Peyer's patch (tissue), 4 donors: ENCODE results near the gene NDUFB3.

Experiments
- POLR2A ChIP-seq, 2 donors: fragments of 450-650 bp; IDR thresholded peaks; one replicate each; pipeline ENCODE4 v1.5.1; 2017; ENCODE audit warnings: antibody characterized with exemption in 2 of 2, mild to moderate bottlenecking in 2 of 2, moderate library complexity in 2 of 2
- TF ChIP-seq, protein P1 (sequence below), 6 experiments: fragments of 450-650 bp in 4 of 6; fragments of 200-600 bp in 2 of 6; sonication (generic) in 1 of 6; IDR thresholded peaks; one replicate each; pipeline ENCODE4 v1.5.1; 2017 to 2019; ENCODE audit warnings: antibody characterized with exemption in 6 of 6, mild to moderate bottlenecking in 3 of 6, moderate library complexity in 1 of 6

DNA sequence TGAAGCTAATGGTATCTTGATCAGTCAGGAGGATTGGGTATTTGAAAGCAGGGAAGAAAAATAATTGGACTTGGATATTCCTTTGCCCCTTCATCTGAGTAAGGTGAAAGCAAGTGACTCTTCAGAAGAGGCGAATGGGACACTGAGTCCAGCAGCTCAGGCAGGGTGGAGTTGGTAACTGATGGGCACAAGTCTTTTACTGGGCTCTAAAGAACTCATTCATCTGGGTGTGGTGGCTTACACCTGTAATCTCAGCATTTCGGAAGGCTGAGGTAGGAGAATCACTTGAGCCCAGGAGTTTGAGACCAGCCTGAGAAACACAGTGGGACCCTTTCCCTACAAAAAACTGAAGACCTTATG lies 55.3 kb downstream of the NDUFB3 start:
- TF ChIP-seq, protein P1, sequence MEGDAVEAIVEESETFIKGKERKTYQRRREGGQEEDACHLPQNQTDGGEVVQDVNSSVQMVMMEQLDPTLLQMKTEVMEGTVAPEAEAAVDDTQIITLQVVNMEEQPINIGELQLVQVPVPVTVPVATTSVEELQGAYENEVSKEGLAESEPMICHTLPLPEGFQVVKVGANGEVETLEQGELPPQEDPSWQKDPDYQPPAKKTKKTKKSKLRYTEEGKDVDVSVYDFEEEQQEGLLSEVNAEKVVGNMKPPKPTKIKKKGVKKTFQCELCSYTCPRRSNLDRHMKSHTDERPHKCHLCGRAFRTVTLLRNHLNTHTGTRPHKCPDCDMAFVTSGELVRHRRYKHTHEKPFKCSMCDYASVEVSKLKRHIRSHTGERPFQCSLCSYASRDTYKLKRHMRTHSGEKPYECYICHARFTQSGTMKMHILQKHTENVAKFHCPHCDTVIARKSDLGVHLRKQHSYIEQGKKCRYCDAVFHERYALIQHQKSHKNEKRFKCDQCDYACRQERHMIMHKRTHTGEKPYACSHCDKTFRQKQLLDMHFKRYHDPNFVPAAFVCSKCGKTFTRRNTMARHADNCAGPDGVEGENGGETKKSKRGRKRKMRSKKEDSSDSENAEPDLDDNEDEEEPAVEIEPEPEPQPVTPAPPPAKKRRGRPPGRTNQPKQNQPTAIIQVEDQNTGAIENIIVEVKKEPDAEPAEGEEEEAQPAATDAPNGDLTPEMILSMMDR (IDR thresholded peaks at IDR 0.05) = no peak
- TF ChIP-seq POLR2A (IDR thresholded peaks at IDR 0.05) = no peak
